Coronary artery (tissue), 2 donors: Measurements from ENCODE around the gene IER5.

ENCODE experiments used
- DNase-seq: peaks from one replicate; pipeline ENCODE4 v3.0.0-alpha.2; 2017; ENCODE audit warnings: low spot score
- H3K27ac ChIP-seq, 2 donors: fragments of 200-600 bp; sonication (generic); one replicate each; pipeline ENCODE4 v1.5.1; 2016 to 2019
- H3K4me3 ChIP-seq: fragments of 200-600 bp; sonication (generic); 2 replicates; pipeline ENCODE4 v1.5.1; 2016; ENCODE audit warnings: mild to moderate bottlenecking, moderate library complexity
- CTCF ChIP-seq: fragments of 200-600 bp; sonication (generic); IDR thresholded peaks from one replicate; pipeline ENCODE4 v1.5.1; 2019; ENCODE audit warnings: antibody characterized with exemption

Gene IER5

GRCh38 chr1:181141431-181141910 is 53.0 kb downstream of the IER5 start:
- Histone ChIP-seq H3K4me3 (no peak overlapping the region), H3K27ac (peak overlapping the region; percentile 57 to 58)
- TF ChIP-seq CTCF = no peak
- no peak for DNase-seq
